Aorta (tissue), 5 donors: ENCODE results near the gene COL6A6. TPM values are rescaled to one million over a fixed set of nuclear protein-coding genes. Genes with fewer than 3 reads are reported as not detected.

Experiments used
- ATAC-seq: fragments of 200-7000 bp; cut with Tn5 transposase; one replicate; pipeline ENCODE4 v1.9.1; 2022; ENCODE audit warnings: moderate library complexity; ENCODE audit not compliant: low FRiP score
- DNase-seq, 2 donors: peaks; one replicate each; pipeline ENCODE4 v3.0.0-alpha.2; 2020
- H3K27ac ChIP-seq, 2 donors: one replicate each; pipeline ENCODE4 v1.5.1; 2013; ENCODE audit warnings: low read length in 2 of 2, mild to moderate bottlenecking in 2 of 2, moderate library complexity in 2 of 2, control low read depth in 1 of 2, inconsistent platforms in 1 of 2, low read depth in 1 of 2
- H3K27me3 ChIP-seq, 2 donors: one replicate each; pipeline ENCODE4 v1.6.1; 2013; ENCODE audit warnings: control low read depth in 1 of 2, low read length in 1 of 2, mild to moderate bottlenecking in 1 of 2, moderate library complexity in 1 of 2; ENCODE audit not compliant: insufficient read depth in 2 of 2, control insufficient read depth in 1 of 2
- H3K36me3 ChIP-seq, 2 donors: one replicate each; pipeline ENCODE4 v1.6.1; 2013; ENCODE audit warnings: control low read depth in 1 of 2, low read length in 1 of 2, mild to moderate bottlenecking in 1 of 2; ENCODE audit not compliant: insufficient read depth in 2 of 2, control insufficient read depth in 1 of 2
- H3K4me1 ChIP-seq, 2 donors: one replicate each; pipeline ENCODE4 v1.6.1; 2013; ENCODE audit warnings: low read length in 2 of 2, control low read depth in 1 of 2, mild to moderate bottlenecking in 1 of 2, moderate library complexity in 1 of 2; ENCODE audit not compliant: insufficient read depth in 2 of 2, control insufficient read depth in 1 of 2
- H3K4me3 ChIP-seq, 2 donors: one replicate each; pipeline ENCODE4 v1.5.1; 2013; ENCODE audit warnings: low read length in 2 of 2, control low read depth in 1 of 2, mild to moderate bottlenecking in 1 of 2
- H3K9me3 ChIP-seq: one replicate; pipeline ENCODE4 v1.6.1; 2013; ENCODE audit warnings: mild to moderate bottlenecking, low read length; ENCODE audit not compliant: control insufficient read depth
- WGBS, 2 donors: extraction: QIAGEN DNeasy Blood & Tissue Kit; methylation state at CpG; one replicate each; pipeline ENCODE4 v1.1.7; 2013; 5-methylcytosine and 5-hydroxymethylcytosine counted together
- intact Hi-C, 2 donors: fragments of 100-400 bp; cut with DNase I; formaldehyde crosslinking; loops; one replicate each; pipeline versions ENCODE4 v1.14.2 to v1.15.0; 2022
- polyA plus RNA-seq, 2 donors: library from polyadenylated mRNA; stranded (reverse); fragments of 200-250 nt; gene quantifications; one replicate each; pipeline ENCODE4 v1.2.3, GENCODE V29; 2013
- total RNA-seq, 2 donors: library from RNA; stranded (reverse); fragmentation: NEBNext Ultra II Directional; extraction: Animal tissue kit (Norgen Biotek cat#: 25700); gene quantifications; one replicate each; pipeline ENCODE4 v1.2.1, GENCODE V29; 2021
- donor health status: healthy with polysubstance abuse.
- donor health status: Bipolar disorder and iron deficiency.
- donor health status: DM: no; HTN: no; CAD: no.
- donor health status: DM: no; HTN: no; CAD: no.
- donor health status: DM: yes; HTN: yes; CAD: no.

The COL6A6 gene
- total and polyA plus RNA-seq, 4 donors = 0.09 to 0.75 (median 0.16) TPM; not detected in 1

GRCh38 chr3:130491431-130491830, 25.5 kb upstream of the COL6A6 start:
- Histone ChIP-seq H3K4me3 (no peak overlapping the region), H3K27ac (no peak overlapping the region), H3K4me1 (peaks cover 0 to 2% of the 10 kb centered on the region in 2 donors), H3K27me3 (no peaks in the 10 kb centered on the region), H3K36me3 (no peaks in the 10 kb centered on the region), H3K9me3 (no peaks in the 10 kb centered on the region)
- intact Hi-C loops = no loop called here
- 41 to 42% methylated on average over 6 of the region's 6 CpGs for WGBS, 2 donors
- DNase-seq (no peak), ATAC-seq (no peak)

GRCh38 chr3:130504701-130505100, 12.3 kb upstream of the COL6A6 start:
- no peak overlapping the region for H3K27ac ChIP-seq
- H3K4me1 ChIP-seq = no peaks in the 10 kb centered on the region
- no peaks in the 10 kb centered on the region for H3K36me3 ChIP-seq
- ATAC-seq (no peak), DNase-seq (no peak)
- H3K27me3 ChIP-seq = no peaks in the 10 kb centered on the region
- H3K4me3 ChIP-seq = no peak overlapping the region
- intact Hi-C loops = no loop called here
- H3K9me3 ChIP-seq = no peaks in the 10 kb centered on the region
- WGBS, 2 donors = 85 to 88% methylated on average over 2 of the region's 2 CpGs

GRCh38 chr3:130506031-130506430, 10.9 kb upstream of the COL6A6 start:
- no peaks in the 10 kb centered on the region for H3K4me1 ChIP-seq
- 49 to 56% methylated on average over 3 of the region's 3 CpGs for whole genome bisulfite sequencing, 2 donors
- H3K4me3 ChIP-seq = no peak overlapping the region
- H3K36me3 ChIP-seq = no peaks in the 10 kb centered on the region
- ATAC-seq (no peak), DNase-seq (no peak)
- no peaks in the 10 kb centered on the region for H3K9me3 ChIP-seq
- no peak overlapping the region for H3K27ac ChIP-seq
- no peaks in the 10 kb centered on the region for H3K27me3 ChIP-seq
- intact Hi-C loops = no loop called here

- Histone ChIP-seq H3K4me1 (no peaks in the 10 kb centered on the region), H3K4me3 (no peak overlapping the region), H3K9me3 (no peaks in the 10 kb centered on the region), H3K27me3 (no peaks in the 10 kb centered on the region), H3K36me3 (no peaks in the 10 kb centered on the region), H3K27ac (no peak overlapping the region)
- WGBS, 2 donors = 94% methylated on average over 2 of the region's 2 CpGs
- no peak for DNase-seq
- no peak for ATAC-seq
- intact Hi-C loops = no loop called here
These were observed 9.2 kb upstream of the COL6A6 start for GRCh38 chr3:130507746-130508145.

- no peaks in the 10 kb centered on the region for H3K4me1 ChIP-seq
- no peaks in the 10 kb centered on the region for H3K9me3 ChIP-seq
- H3K36me3 ChIP-seq = no peaks in the 10 kb centered on the region
- no peak for DNase-seq
- H3K4me3 ChIP-seq = no peak overlapping the region
- no peaks in the 10 kb centered on the region for H3K27me3 ChIP-seq
- no peak overlapping the region for H3K27ac ChIP-seq
- 18 to 29% methylated on average over 6 of the region's 6 CpGs for WGBS, 2 donors
- peak; percentile 57 for ATAC-seq
- intact Hi-C loops = no loop called here
These were observed 8.0 kb upstream of the COL6A6 start for GRCh38 chr3:130509008-130509407.

- intact Hi-C loops = no loop called here
- no peaks in the 10 kb centered on the region for H3K4me1 ChIP-seq
- H3K36me3 ChIP-seq = no peaks in the 10 kb centered on the region
- ATAC-seq (no peak), DNase-seq (no peak)
- H3K27me3 ChIP-seq = no peaks in the 10 kb centered on the region
- H3K9me3 ChIP-seq = peaks cover 1% of the 10 kb centered on the region
- no peak overlapping the region for H3K4me3 ChIP-seq
- 41 to 43% methylated on average over 1 of the region's 1 CpG for WGBS, 2 donors
- no peak overlapping the region for H3K27ac ChIP-seq
These were observed 2.3 kb upstream of the COL6A6 start for GRCh38 chr3:130514681-130515080.

- intact Hi-C loops = no loop called here
- ATAC-seq = no peak
- 84 to 87% methylated on average over 2 of the region's 2 CpGs for WGBS, 2 donors
These were observed 1.2 kb upstream of the COL6A6 start for GRCh38 chr3:130515755-130516154.

GRCh38 chr3:130517602-130518001, 625 bp downstream of the COL6A6 start:
- Histone ChIP-seq H3K4me1 (no peaks in the 10 kb centered on the region), H3K9me3 (peaks cover 1% of the 10 kb centered on the region), H3K27me3 (no peaks in the 10 kb centered on the region), H3K4me3 (no peak overlapping the region), H3K27ac (no peak overlapping the region), H3K36me3 (no peaks in the 10 kb centered on the region)
- intact Hi-C loops = no loop called here
- 10 to 11% methylated on average over 11 of the region's 11 CpGs for WGBS, 2 donors
- peak; percentile 39 for ATAC-seq
- DNase-seq = no peak

More at GRCh38 chr3:130515755-130516154, 1.2 kb upstream of the COL6A6 start:
- no peaks in the 10 kb centered on the region for H3K27me3 ChIP-seq
- H3K27ac ChIP-seq = no peak overlapping the region
- no peak overlapping the region for H3K4me3 ChIP-seq
- peaks cover 1% of the 10 kb centered on the region for H3K9me3 ChIP-seq
- no peaks in the 10 kb centered on the region for H3K36me3 ChIP-seq
- H3K4me1 ChIP-seq = no peaks in the 10 kb centered on the region
- DNase-seq = no peak

GRCh38 chr3:130519754-130520153, 2.8 kb downstream of the COL6A6 start:
- Histone ChIP-seq H3K27me3 (no peaks in the 10 kb centered on the region), H3K4me1 (no peaks in the 10 kb centered on the region), H3K27ac (no peak overlapping the region), H3K36me3 (no peaks in the 10 kb centered on the region), H3K4me3 (no peak overlapping the region), H3K9me3 (no peaks in the 10 kb centered on the region)
- WGBS, 2 donors = 85% methylated on average over 4 of the region's 4 CpGs
- no peak for ATAC-seq
- intact Hi-C loops = no loop called here
- DNase-seq = no peak
